HepG2 (cell line): ENCODE measurements around the gene SLC22A23. TPM values are rescaled to one million over a fixed set of nuclear protein-coding genes. Genes with fewer than 3 reads are reported as not detected.

Source experiments
- FIP1L1 ChIP-seq: fragments of 200-400 bp; formaldehyde crosslinking; IDR thresholded peaks from 2 replicates; pipeline ENCODE4 v1.6.1; 2018; ENCODE audit warnings: low read depth, mild to moderate bottlenecking, low read length, moderate library complexity, borderline replicate concordance; ENCODE audit not compliant: insufficient read depth
- IKZF4 ChIP-seq: sonication (generic); formaldehyde crosslinking; IDR thresholded peaks from 2 replicates; pipeline ENCODE4 v1.5.1; 2020; ENCODE audit warnings: borderline replicate concordance, mild to moderate bottlenecking, low read depth, missing genetic modification reagents; ENCODE audit errors: not compliant biosample characterization
- MAFF ChIP-seq: IDR thresholded peaks from 2 replicates; pipeline ENCODE4 v1.6.1; 2011; ENCODE audit warnings: low read depth, low read length, improper control_type of control experiment
- MEIS1 ChIP-seq: sonication (generic); formaldehyde crosslinking; IDR thresholded peaks from 2 replicates; pipeline ENCODE4 v1.9.0; 2021; ENCODE audit warnings: mild to moderate bottlenecking, missing genetic modification reagents, moderate library complexity, borderline replicate concordance
- MIER2 ChIP-seq: IDR thresholded peaks from 2 replicates; pipeline ENCODE4 v1.6.1; 2016; ENCODE audit warnings: missing biosample characterization, missing genetic modification reagents
- NFATC3 ChIP-seq: sonication (generic); formaldehyde crosslinking; IDR thresholded peaks from 2 replicates; pipeline ENCODE4 v1.5.1; 2020; ENCODE audit warnings: mild to moderate bottlenecking, missing genetic modification reagents
- NR1H2 ChIP-seq: sonication (generic); formaldehyde crosslinking; IDR thresholded peaks from 2 replicates; pipeline ENCODE4 v1.8.1; 2022; ENCODE audit warnings: low read depth, missing genetic modification reagents, borderline replicate concordance
- ZBTB3 ChIP-seq: sonication (generic); formaldehyde crosslinking; IDR thresholded peaks from 2 replicates; pipeline ENCODE4 v1.4.0; 2020; ENCODE audit warnings: low read depth, mild to moderate bottlenecking, moderate library complexity, missing genetic modification reagents, borderline replicate concordance
- ZBTB33 ChIP-seq: sonication (generic); formaldehyde crosslinking; IDR thresholded peaks from 2 replicates; pipeline ENCODE4 v1.4.0; 2020; ENCODE audit warnings: missing genetic modification reagents
- ZNF138 ChIP-seq: sonication (generic); formaldehyde crosslinking; IDR thresholded peaks from 2 replicates; pipeline ENCODE4 v1.5.0; 2020; ENCODE audit warnings: mild to moderate bottlenecking, low read depth, missing genetic modification reagents
- ZNF264 ChIP-seq: sonication (generic); formaldehyde crosslinking; IDR thresholded peaks from 2 replicates; pipeline ENCODE4 v1.4.0; 2020; ENCODE audit warnings: missing genetic modification reagents
- ZNF572 ChIP-seq: sonication (generic); formaldehyde crosslinking; IDR thresholded peaks from 2 replicates; pipeline ENCODE4 v1.5.1; 2020; ENCODE audit warnings: mild to moderate bottlenecking, missing genetic modification reagents
- ZNF772 ChIP-seq: sonication (generic); formaldehyde crosslinking; IDR thresholded peaks from 2 replicates; pipeline ENCODE4 v1.5.0; 2020; ENCODE audit warnings: mild to moderate bottlenecking, missing genetic modification reagents
- ZSCAN30 ChIP-seq: sonication (generic); formaldehyde crosslinking; IDR thresholded peaks from 2 replicates; pipeline ENCODE4 v1.5.0; 2020; ENCODE audit warnings: mild to moderate bottlenecking, missing genetic modification reagents
- polyA plus RNA-seq, 8 experiments: library from polyadenylated mRNA; depleted of rRNA in 3 of 8; stranded (reverse) in 7 of 8; unstranded in 1 of 8; fragments of >200 nt; fragmentation: Illumina TruSeq in 4 of 8; extraction: Trizol in 4 of 8; gene quantifications; 2 replicates each; pipeline versions ENCODE4 v1.2.1 to v1.2.3, GENCODE V29; 2011 to 2016; ENCODE audit warnings: low read depth in 4 of 8, missing spikeins in 1 of 8, mixed read lengths in 1 of 8; ENCODE audit not compliant: insufficient read depth in 1 of 8
- total RNA-seq, 5 experiments: library from RNA; depleted of rRNA; stranded (reverse); fragments of >200 nt; fragmentation: Illumina TruSeq; extraction: Trizol; gene quantifications; 2 replicates each; pipeline ENCODE4 v1.2.3, GENCODE V29; 2016; ENCODE audit warnings: low read depth in 1 of 5
- TF ChIP-seq, protein P1 (sequence below): sonication (generic); formaldehyde crosslinking; IDR thresholded peaks from 2 replicates; pipeline ENCODE4 v1.4.0; 2020; ENCODE audit warnings: missing genetic modification reagents
- TF ChIP-seq, protein P2 (sequence below): IDR thresholded peaks from 2 replicates; pipeline ENCODE4 v1.6.1; 2016; ENCODE audit warnings: missing compliant biosample characterization, missing genetic modification reagents, borderline replicate concordance
- TF ChIP-seq, protein P3 (sequence below): sonication (generic); formaldehyde crosslinking; conservative IDR thresholded peaks from 2 replicates; pipeline ENCODE4 v1.8.0; 2022; ENCODE audit warnings: mild to moderate bottlenecking, moderate library complexity, missing genetic modification reagents

Gene SLC22A23
- total and polyA plus RNA-seq, 2 of the 13 experiments (the other 11 are each of a cell fraction or from before 2014, with no cell fraction given): 11.8 to 17.5 TPM

GRCh38 chr6:3258720-3259490 lies 197.9 kb downstream of the SLC22A23 start, which contains the start of gene PSMG4 (continued):
- TF ChIP-seq, protein P1, sequence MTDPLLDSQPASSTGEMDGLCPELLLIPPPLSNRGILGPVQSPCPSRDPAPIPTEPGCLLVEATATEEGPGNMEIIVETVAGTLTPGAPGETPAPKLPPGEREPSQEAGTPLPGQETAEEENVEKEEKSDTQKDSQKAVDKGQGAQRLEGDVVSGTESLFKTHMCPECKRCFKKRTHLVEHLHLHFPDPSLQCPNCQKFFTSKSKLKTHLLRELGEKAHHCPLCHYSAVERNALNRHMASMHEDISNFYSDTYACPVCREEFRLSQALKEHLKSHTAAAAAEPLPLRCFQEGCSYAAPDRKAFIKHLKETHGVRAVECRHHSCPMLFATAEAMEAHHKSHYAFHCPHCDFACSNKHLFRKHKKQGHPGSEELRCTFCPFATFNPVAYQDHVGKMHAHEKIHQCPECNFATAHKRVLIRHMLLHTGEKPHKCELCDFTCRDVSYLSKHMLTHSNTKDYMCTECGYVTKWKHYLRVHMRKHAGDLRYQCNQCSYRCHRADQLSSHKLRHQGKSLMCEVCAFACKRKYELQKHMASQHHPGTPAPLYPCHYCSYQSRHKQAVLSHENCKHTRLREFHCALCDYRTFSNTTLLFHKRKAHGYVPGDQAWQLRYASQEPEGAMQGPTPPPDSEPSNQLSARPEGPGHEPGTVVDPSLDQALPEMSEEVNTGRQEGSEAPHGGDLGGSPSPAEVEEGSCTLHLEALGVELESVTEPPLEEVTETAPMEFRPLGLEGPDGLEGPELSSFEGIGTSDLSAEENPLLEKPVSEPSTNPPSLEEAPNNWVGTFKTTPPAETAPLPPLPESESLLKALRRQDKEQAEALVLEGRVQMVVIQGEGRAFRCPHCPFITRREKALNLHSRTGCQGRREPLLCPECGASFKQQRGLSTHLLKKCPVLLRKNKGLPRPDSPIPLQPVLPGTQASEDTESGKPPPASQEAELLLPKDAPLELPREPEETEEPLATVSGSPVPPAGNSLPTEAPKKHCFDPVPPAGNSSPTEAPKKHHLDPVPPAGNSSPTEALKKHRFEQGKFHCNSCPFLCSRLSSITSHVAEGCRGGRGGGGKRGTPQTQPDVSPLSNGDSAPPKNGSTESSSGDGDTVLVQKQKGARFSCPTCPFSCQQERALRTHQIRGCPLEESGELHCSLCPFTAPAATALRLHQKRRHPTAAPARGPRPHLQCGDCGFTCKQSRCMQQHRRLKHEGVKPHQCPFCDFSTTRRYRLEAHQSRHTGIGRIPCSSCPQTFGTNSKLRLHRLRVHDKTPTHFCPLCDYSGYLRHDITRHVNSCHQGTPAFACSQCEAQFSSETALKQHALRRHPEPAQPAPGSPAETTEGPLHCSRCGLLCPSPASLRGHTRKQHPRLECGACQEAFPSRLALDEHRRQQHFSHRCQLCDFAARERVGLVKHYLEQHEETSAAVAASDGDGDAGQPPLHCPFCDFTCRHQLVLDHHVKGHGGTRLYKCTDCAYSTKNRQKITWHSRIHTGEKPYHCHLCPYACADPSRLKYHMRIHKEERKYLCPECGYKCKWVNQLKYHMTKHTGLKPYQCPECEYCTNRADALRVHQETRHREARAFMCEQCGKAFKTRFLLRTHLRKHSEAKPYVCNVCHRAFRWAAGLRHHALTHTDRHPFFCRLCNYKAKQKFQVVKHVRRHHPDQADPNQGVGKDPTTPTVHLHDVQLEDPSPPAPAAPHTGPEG (CRISPR knock-in tag): peak; percentile 95
- TF ChIP-seq ZNF772 (CRISPR knock-in tag) (peak; percentile 65; the same call in 1 of the 2 replicates), NFATC3 (CRISPR knock-in tag) (peak; percentile 19; the same call in 1 of the 2 replicates), ZNF572 (CRISPR knock-in tag) (0 out of 2 replicates have a peak, but pooled peaks have one; percentile 66), ZBTB33 (CRISPR knock-in tag) (0 out of 2 replicates have a peak, but pooled peaks have one; percentile 32), MAFF (no peak), MEIS1 (CRISPR knock-in tag) (peak; percentile 98), FIP1L1 (no peak), ZNF138 (CRISPR knock-in tag) (no peak; the same call in none of the 2 replicates), NR1H2 (CRISPR knock-in tag) (peak; percentile 43; the same call in 1 of the 2 replicates), ZNF264 (peak; percentile 77), IKZF4 (peak; percentile 69), ZSCAN30 (CRISPR knock-in tag) (0 out of 2 replicates have a peak, but pooled peaks have one; percentile 42), MIER2 (peak; percentile 63; the same call in 1 of the 2 replicates), ZBTB3 (CRISPR knock-in tag) (no peak; the same call in 1 of the 2 replicates)
- TF ChIP-seq, protein P2, sequence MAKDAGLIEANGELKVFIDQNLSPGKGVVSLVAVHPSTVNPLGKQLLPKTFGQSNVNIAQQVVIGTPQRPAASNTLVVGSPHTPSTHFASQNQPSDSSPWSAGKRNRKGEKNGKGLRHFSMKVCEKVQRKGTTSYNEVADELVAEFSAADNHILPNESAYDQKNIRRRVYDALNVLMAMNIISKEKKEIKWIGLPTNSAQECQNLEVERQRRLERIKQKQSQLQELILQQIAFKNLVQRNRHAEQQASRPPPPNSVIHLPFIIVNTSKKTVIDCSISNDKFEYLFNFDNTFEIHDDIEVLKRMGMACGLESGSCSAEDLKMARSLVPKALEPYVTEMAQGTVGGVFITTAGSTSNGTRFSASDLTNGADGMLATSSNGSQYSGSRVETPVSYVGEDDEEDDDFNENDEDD: peak; percentile 80; the same call in 1 of the 2 replicates
- TF ChIP-seq, protein P3, sequence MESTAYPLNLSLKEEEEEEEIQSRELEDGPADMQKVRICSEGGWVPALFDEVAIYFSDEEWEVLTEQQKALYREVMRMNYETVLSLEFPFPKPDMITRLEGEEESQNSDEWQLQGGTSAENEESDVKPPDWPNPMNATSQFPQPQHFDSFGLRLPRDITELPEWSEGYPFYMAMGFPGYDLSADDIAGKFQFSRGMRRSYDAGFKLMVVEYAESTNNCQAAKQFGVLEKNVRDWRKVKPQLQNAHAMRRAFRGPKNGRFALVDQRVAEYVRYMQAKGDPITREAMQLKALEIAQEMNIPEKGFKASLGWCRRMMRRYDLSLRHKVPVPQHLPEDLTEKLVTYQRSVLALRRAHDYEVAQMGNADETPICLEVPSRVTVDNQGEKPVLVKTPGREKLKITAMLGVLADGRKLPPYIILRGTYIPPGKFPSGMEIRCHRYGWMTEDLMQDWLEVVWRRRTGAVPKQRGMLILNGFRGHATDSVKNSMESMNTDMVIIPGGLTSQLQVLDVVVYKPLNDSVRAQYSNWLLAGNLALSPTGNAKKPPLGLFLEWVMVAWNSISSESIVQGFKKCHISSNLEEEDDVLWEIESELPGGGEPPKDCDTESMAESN (CRISPR knock-in tag): peak; percentile 86; the same call in 1 of the 2 replicates
